SH-SY5Y (cell line): ENCODE data around the gene AAK1.

Experiments used
- GATA2 ChIP-seq: IDR thresholded peaks from 2 replicates; pipeline ENCODE4 v1.6.1; 2011; ENCODE audit warnings: mild to moderate bottlenecking, low read depth, low read length
- GATA3 ChIP-seq: IDR thresholded peaks from 2 replicates; pipeline ENCODE4 v1.6.1; 2011; ENCODE audit warnings: low read depth, mild to moderate bottlenecking, low read length, moderate library complexity

Gene AAK1

GRCh38 chr2:69525261-69525660, 118.3 kb downstream of the AAK1 start:
- no peak for TF ChIP-seq GATA2
- no peak for TF ChIP-seq GATA3

- TF ChIP-seq GATA2 = no peak
- TF ChIP-seq GATA3 = no peak
Measured at GRCh38 chr2:69524799-69525198, 118.7 kb downstream of the AAK1 start.

- no peak for TF ChIP-seq GATA3
- TF ChIP-seq GATA2 = no peak
Measured at GRCh38 chr2:69521747-69522146, 121.8 kb downstream of the AAK1 start.

- TF ChIP-seq GATA3 (no peak), GATA2 (no peak)
Measured at GRCh38 chr2:69518841-69519240, 124.7 kb downstream of the AAK1 start.

- TF ChIP-seq GATA2 (no peak), GATA3 (no peak)
Measured at GRCh38 chr2:69517410-69517809, 126.1 kb downstream of the AAK1 start.

GRCh38 chr2:69514819-69515218, 128.7 kb downstream of the AAK1 start:
- no peak for TF ChIP-seq GATA3
- TF ChIP-seq GATA2 = no peak

GRCh38 chr2:69514406-69514805, 129.1 kb downstream of the AAK1 start:
- TF ChIP-seq GATA2 (no peak), GATA3 (no peak)

GRCh38 chr2:69512446-69512845, 131.1 kb downstream of the AAK1 start:
- TF ChIP-seq GATA2 (no peak), GATA3 (no peak)

GRCh38 chr2:69510204-69510603, 133.3 kb downstream of the AAK1 start:
- TF ChIP-seq GATA3 = no peak
- no peak for TF ChIP-seq GATA2

GRCh38 chr2:69509750-69510140, 133.8 kb downstream of the AAK1 start:
- TF ChIP-seq GATA2 = no peak
- TF ChIP-seq GATA3 = no peak

GRCh38 chr2:69509011-69509749, 134.4 kb downstream of the AAK1 start:
- TF ChIP-seq GATA3 (no peak), GATA2 (no peak)

- TF ChIP-seq GATA3 (no peak), GATA2 (no peak)
Measured at GRCh38 chr2:69505710-69506109, 137.8 kb downstream of the AAK1 start.

GRCh38 chr2:69501301-69501700, 142.2 kb downstream of the AAK1 start:
- TF ChIP-seq GATA2 (no peak), GATA3 (no peak)

GRCh38 chr2:69499966-69500365, 143.6 kb downstream of the AAK1 start:
- TF ChIP-seq GATA2 = no peak
- no peak for TF ChIP-seq GATA3

- TF ChIP-seq GATA3 (no peak), GATA2 (no peak)
Measured at GRCh38 chr2:69499242-69499641, 144.3 kb downstream of the AAK1 start.

- no peak for TF ChIP-seq GATA2
- TF ChIP-seq GATA3 = no peak
Measured at GRCh38 chr2:69495861-69496260, 147.7 kb downstream of the AAK1 start.
